COLO668 (cell line): ENCODE results near the gene HAX1.
"Not testable (repeated sequence)": the region's sequence is repeated elsewhere in the genome, so short reads cannot be mapped to it uniquely, and the experiment has no call there.

Experiments used
- DNase-seq: peaks from one replicate; lab custom pipeline; 2025; ENCODE audit not compliant: unreplicated experiment; lab: John Stamatoyannopoulos, UW

The HAX1 gene

DNA sequence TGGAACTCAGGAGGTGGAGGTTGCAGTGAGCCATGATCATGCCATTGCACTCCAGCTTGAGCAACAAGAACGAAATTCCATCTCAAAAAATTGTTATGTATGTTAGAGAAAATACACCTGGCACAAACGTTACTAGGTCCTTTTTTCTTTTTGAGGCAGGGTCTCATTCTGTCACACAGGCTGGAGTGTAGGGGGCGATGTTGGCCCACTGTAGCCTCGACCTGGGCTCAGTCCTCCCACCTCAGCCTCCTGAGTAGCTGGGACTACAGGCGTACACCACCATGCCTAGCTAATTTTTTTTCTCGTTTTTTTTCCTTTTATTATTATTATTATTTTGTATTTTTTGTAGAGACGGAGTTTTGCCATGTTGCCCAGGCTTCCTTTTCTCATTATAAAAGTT lies 4.4 kb downstream of the HAX1 start:
- peak; percentile 16 for DNase-seq

DNA sequence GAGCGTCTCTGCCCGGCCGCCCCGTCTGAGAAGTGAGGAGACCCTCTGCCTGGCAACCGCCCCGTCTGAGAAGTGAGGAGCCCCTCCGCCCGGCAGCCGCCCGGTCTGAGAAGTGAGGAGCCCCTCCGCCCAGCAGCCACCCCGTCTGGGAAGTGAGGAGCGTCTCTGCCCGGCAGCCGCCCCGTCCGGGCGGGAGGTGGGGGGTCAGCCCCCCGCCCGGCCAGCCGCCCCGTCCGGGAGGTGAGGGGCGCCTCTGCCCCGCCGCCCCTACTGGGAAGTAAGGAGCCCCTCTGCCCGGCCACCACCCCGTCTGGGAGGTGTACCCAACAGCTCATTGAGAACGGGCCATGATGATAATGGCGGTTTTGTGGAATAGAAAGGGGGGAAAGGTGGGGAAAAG lies 15.2 kb downstream of the HAX1 start:
- not testable (repeated sequence) for DNase-seq

DNA sequence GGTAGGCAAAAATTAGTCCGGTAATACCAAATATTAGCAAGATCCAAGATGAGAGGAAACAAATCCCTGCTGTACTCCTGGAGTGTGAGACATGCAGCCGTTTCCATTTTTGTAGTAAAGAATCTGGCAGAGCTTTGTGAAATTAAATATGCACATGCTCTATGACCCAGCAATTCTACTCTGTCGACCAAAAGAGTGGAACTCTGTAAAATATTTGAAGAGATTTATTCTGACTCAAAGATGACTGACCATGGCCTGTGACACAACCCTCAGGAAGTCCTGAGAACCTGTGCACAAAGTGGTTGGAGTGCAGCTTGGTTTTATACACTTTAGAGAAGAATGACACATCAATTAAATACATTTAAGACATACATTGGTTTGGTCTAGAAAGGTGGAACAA lies 16.2 kb downstream of the HAX1 start:
- DNase-seq = no peak

DNA sequence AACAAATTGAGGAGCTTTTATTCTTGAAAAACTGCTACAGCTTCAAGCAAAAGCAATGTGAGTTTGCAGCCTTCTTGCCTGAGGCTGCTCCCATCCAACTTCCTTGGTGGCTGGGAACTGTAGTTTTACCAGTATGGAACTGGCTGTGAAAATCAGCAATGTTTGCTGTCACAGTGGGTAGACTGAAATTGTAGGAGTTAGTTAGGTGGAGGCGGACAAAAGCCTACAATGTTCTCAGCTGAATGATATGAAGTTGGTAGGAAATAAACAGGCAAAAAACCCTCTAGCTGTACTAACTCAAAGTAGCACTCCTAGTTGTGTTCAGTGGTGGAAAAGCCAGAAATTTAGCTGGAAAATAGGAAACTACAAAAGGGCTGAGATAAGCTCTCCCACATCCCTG lies 18.5 kb downstream of the HAX1 start:
- DNase-seq = no peak

DNA sequence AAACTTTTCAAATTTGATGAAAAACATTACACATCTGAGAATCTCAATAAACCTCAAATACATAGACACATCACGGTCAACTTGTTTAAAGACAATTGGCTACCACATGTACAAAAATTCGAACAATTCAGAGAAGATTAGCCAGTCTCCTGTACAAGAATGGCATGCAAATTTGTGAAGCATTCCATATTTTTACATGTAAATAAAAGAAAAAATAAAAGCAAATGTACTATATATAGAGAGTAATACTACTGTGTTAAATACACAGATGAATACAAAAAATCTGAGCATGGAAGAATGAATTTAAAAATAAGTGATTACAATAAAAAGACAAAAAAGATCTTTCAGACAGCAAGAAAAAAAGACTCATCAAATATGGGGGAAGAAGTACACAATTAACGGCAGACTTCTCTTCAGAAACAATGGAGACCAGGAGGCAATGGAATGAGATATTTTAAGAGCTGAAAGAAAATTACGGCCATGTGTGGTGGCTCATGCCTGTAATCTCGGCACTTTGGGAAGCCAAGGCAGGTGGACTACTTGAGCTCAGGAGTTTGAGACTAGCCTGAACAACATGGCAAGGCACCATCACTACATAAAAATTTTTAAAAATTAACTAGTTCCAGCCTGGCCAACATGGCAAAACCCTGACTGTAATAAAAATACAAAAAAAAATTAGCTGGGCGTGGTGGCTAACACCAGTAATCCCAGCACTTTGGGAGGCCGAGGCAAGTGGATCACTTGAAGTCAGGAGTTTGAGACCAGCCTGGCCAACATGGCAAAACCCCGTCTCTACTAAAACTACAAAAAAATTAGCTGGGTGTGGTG lies 23.2 kb downstream of the HAX1 start:
- DNase-seq = no peak

DNA sequence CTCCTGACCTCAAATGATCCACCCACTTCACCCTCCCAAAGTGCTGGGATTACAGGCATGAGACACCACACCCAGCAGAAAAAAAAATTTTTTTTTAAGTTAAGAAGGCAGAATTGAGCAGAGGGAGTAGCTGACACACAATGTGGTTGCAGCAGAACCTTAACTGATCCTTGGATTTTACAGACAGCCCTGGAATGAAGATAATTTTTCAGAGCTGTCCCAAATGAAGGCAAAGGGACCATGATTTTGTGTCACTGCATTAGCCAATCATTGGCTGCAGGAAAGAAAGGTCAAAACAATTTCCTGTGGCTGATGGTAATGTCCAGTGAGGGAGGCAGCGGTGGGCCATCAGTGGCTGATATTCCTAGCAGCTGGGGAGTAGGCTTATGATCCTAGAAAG lies 29.2 kb downstream of the HAX1 start:
- DNase-seq = no peak

DNA sequence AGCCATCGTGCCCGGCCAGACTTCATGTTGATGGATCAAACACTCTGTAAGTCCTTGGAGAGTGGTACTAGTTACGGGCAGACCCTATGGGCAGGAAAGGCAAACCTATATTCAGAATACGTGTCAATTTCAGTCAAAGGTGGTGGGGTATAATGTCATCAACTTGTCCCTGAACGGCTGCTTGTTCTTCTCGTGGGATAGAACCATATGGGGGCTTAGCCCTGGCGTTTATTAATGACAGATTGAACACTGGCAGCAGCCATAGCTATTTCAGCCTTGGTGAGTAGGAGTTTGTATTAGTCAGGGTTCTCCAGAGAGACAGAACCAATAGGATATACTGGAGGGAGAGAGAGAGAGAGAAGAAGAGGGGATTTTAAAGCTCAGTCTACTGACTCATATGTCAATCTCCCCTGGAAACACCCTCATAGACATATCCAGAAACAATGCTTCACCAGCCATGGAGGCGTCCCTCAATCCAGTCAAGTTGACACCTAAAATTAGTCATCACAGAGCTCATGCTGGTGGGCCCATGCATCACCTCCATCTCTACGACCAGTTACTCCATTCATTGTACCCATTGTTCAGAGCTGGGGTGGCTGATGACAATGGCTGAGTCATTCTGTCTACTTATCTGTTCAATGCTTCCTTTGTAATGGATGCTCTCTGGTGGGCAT lies 32.4 kb downstream of the HAX1 start:
- DNase-seq = no peak

DNA sequence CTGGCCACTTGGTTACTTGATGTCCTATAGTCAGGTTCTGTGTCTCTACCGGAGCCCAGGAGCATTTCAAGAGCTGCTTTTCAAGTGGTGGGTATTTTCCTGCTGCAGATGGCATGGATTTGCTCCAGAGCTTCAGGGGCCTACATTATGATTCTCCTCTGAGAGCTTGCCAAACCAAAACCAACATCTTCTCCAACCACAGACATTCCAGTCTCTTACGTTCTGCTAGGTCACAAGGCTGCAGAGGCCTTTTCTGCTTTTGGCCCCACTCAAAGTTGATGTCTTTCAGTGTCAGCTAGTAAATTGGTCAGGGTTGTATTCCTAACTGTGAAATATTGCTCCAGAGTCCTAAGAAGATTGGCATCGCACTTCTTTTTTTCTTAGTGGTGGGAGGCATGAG lies 33.7 kb downstream of the HAX1 start:
- DNase-seq = no peak

DNA sequence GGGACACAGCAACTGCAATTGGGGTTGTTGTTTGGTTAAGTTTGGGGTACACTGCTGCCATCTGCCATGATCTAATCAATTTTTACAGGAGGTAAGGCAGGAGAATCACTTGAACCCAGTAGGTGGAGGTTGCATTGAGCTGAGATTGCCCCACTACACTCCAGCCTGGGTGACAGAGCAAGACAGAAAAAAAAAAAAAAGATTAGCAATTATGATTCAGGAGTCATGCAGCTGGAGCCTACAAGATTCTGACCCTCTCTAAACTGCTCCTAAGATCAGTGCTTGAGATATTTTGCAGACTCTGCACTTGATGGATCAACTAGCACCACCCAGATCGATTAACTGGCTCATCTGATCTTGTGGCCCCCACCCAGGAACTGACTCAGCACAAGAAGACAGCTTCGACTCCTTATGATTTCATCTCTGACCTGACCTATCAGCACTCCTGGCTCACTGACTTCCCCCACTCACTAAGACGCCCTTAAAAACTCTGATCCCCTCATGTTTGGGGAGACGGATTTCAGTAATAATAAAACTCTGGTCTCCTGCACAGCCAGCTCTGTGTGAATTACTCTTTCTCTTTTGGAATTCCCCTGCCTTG lies 35.3 kb downstream of the HAX1 start:
- DNase-seq = not testable (repeated sequence)

DNA sequence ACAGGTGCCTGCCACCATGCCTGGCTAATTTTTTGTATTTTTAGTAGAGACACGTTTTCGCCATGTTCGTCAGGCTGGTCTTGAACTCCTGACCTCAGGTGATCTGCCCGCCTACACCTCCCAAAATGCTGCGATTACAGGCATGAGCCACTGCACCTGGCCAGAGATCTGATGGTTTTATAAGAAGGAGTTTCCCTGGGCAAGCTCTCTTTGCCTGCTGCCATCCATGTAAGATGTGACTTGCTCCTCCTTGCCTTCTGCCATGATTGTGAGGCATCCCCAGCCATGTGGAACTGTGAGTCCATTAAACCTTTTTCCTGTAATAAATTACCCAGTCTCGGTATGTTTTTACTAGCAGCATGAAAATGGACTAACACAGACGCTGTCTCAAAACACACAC lies 36.7 kb downstream of the HAX1 start:
- DNase-seq = not testable (repeated sequence)

DNA sequence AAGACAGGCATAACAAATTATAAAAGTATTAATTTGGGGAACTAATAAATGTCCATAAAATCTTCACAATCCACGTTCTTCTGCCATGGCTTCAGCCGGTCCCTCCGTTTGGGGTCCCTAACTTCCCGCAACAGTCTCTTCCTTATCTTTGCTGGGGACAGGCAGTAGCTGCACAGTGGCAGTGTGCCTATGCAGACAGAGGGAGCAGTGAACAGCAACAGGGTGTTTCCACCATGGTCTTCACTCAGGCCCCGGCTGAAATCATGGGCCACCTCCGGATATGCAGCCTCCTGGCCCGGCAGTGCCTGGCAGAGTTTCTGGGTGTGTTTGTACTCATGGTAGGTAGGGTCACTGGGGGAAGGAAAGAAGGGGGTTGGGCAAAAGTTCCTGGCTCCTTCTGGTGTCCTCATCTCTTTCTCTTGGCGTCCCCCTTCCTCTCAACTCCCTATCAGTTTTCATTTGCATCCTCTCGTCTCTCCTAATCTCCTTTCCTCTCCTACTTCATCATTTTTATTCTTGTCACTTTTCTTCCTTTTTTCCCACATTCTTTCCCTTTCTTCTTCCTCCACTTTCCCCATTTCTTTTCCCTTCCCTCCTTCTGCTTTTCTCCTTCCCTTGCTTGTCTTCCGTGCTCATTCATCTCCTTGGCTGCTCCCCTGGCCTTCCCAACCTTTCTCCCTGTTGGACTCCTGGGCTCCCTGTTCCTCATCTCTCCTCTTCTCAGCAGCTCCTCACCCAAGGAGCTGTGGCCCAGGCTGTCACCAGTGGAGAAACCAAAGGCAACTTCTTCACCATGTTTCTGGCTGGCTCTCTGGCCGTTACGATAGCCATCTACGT lies 40.0 kb downstream of the HAX1 start:
- DNase-seq = not testable (repeated sequence)

DNA sequence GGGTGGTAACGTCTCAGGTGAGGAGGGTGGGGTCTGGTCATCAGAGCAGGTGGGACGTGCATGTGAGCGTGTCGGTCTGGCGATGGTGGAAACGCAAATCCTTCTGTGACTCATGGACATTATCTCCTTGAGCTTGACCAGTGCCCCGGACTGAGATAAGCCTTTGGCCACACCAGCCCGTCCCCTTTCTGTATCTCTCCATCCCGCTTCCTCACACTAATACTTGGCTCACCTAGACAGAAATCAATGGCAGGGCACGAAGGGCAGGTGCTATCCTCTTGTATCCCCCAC lies 40.6 kb downstream of the HAX1 start:
- no peak for DNase-seq

DNA sequence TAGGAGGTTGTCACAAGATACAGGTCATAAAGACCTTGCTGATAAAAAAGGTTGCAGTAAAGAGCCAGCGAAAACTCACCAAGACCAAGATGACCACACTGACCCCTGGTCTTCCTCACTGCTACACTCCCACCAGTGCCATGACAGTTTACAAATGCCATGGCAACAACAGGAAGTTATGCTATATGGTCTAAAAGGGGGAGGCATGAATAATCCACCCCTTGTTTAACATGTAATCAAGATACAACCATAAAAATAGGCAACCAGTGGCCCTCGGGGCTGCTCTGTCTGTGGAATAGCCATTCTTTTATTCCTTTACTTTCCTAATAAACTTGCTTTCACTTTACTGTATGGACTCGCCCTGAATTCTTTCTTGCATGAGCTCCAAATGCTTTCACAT lies 41.8 kb downstream of the HAX1 start:
- not testable (repeated sequence) for DNase-seq

DNA sequence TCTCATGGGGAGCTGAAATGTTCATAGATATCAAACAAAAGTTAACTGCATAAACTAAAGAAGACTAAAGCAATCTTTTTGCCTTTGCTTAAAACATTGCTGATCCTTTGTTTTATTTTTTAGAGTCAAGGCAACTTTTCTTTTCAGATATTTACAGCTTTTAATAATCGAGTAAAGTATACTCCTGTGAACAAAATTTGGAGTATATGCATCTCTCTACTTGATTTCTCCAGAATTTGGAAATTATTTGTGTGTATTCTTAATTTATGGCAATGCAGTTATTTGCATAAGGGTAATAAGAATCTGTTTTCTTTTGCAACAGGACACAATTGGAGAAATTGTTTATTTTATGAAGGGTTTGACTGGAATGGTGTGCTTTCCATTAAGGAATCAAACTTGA lies 44.3 kb downstream of the HAX1 start:
- no peak for DNase-seq

DNA sequence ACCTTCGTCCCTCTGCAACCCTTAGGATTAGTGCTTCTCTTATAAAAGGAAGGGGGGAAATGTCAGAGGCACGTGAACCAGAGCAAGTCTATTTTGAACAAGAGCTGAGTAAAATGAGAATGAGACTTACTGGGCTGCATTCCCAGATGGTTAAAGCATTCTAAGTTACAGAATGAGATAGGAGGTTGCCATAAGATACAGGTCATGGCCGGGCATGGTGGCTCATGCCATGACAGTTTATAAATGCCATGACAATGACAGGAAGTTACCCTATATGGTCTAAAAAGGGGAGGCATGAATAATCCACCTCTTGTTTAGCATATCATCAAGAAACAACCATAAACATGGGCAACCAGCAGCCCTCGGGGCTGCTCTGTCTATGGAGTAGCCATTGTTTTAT lies 46.0 kb downstream of the HAX1 start:
- no peak for DNase-seq

DNA sequence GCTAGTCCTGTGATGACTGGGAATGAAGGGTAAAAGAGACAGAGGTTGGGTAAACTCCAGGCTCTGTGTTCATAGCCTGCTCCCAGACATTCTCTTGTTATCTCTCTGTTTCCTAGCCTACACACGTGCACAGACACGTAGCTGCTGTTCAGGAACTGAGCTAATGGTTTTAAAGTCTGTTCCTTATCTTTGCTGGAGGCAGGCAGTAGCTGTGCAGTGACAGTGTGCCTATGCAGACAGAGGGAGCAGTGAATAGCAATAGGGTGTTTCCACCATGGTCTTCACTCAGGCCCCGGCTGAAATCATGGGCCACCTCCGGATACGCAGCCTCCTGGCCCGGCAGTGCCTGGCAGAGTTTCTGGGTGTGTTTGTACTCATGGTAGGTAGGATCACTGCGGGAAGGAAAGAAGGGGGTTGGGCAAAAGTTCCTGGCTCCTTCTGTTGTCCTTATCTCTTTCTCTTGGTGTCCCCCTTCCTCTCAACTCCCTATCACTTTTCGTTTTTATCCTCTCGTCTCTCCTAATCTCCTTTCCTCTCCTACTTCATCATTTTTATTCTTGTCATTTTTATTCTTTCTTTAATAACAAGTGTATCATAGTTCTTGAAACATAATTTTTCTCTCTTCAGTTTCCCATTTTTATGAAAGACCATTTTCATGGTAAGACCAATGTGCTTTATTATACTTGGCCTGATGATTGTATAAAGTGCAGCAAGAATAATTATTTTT lies 48.6 kb downstream of the HAX1 start, which contains the start of gene AQP10:
Gene AQP10, plus strand, starts transcription at position 212 of the 727 bp plus-strand sequence. Its CDS starts 63 bp downstream, at position 275.
- DNase-seq = no peak

DNA sequence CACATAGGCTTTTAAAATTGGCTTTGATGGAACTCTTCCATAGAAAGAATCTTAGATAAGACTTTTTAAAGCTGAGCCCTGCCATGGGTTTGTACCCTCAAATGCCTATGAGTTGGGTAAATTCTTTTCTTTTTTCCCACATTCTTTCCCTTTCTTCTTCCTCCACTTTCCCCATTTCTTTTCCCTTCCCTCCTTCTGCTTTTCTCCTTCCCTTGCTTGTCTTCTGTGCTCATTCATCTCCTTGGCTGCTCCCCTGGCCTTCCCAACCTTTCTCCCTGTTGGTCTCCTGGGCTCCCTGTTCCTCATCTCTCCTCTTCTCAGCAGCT lies 49.1 kb downstream of the HAX1 start:
- DNase-seq = not testable (repeated sequence)

DNA sequence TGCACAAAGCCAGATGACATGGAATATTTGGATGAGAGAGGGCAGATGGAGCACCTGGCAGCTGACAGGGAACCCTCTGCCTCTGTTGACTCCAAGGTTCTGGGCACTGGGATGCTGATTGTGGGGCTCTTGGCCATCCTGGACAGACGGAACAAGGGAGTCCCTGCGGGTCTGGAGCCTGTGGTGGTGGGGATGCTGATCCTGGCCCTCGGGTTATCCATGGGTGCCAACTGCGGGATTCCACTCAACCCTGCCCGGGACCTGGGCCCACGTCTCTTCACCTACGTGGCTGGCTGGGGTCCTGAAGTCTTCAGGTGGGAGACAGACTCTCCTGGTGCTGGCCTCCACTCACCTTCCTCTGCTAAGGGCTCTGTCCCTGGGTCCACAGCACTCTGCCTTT lies 51.1 kb downstream of the HAX1 start:
- no peak for DNase-seq

DNA sequence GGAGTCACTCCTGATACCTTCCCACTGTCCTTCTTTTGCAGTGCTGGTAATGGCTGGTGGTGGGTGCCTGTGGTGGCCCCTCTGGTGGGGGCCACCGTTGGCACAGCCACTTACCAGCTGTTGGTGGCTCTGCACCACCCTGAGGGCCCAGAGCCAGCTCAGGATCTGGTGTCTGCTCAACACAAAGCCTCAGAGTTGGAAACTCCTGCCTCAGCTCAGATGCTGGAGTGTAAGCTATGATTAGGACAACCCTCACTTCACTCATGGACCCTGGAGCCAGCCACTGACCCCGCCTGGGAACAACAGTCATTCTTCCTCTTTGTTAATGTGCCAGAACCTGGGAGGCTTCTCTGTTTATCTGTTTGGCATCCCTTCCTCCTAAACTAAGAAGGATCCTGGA lies 51.8 kb downstream of the HAX1 start:
- DNase-seq = no peak

DNA sequence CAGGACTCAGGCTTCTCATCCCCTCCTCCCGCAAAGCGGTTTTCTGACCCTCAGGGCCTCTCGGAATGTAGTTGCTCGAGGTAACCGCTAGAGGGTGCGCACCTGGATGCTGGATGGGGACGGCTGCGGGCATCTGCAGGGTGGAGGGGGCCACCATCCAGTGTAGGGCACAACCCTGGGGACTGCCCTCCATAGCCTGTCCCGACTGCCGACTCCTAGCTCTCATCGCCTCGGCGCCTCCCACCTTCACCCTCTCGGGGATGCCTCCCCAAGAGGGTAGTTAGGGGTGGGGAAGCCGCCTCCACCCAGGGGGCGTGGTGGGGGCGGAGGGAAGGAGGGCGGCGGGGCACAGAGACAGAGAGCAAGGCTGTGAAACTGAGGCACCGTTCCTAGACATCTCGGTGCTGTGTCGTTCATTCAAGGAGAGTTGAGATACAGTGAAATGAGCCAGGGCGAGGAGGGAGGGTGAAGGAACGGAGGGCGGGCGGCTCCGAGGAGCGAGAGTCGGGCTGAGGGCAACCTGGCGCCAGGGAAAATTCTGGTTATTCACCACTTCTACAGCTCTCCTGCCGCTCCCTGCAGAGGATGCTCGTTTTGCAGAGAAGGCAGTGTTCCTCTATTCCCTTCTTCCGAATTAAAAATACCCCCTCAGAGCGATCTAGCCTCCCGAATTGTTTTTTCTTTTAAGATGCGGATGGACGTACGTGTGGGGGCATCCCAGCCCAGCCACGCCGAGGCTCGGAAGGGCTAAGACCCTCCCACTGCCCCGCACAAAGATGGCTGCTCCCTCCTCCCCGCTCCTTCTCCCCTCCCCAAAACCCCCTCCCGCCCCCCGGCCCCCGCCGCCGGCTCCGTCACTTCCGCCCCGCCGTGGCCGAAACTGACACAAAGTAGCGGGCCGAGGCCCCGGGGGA lies 52.5 kb downstream of the HAX1 start, which contains the start of gene ATP8B2:
Gene ATP8B2, plus strand, starts transcription at position 857 of the 914 bp plus-strand sequence. CDS start 2,617 bp downstream, outside the sequence.
- DNase-seq = peak; percentile 70
